ENCODE measurements around the gene ZNF664. TPM values are rescaled to one million over a fixed set of nuclear protein-coding genes. Genes with fewer than 3 reads are reported as not detected.

The ZNF664 gene
- total RNA-seq, 2 experiments from 2014 or later = 45.6 to 59.8 TPM

- H3K9me3 ChIP-seq (ENCODE audit: low read length) = no peaks in the 10 kb centered on the region
- H4K20me1 ChIP-seq (ENCODE audit: insufficient read depth, low read length) = no peaks in the 10 kb centered on the region
- no peak overlapping the region for H3K4me2 ChIP-seq (ENCODE audit: low read length)
- H3K79me2 ChIP-seq (ENCODE audit: insufficient read depth, low read depth, low read length) = no peaks in the 10 kb centered on the region
- H2AFZ ChIP-seq (ENCODE audit: low read length) = no peak overlapping the region
- BruUV-seq (replicated peaks) = no TSS peak
- no peak for DNase-seq (ENCODE audit: low spot score)
- no peaks in the 10 kb centered on the region for H3K4me1 ChIP-seq (ENCODE audit: insufficient read depth, low read length, poor library complexity, severe bottlenecking)
- no peaks in the 10 kb centered on the region for H3K36me3 ChIP-seq (ENCODE audit: insufficient read depth, low read length)
- no peak overlapping the region for H3K4me3 ChIP-seq (ENCODE audit: low read depth, low read length, poor library complexity, severe bottlenecking)
- ChIA-PET CTCF (ENCODE audit: unreplicated experiment) (no interaction called here), POLR2A (interaction anchor here (1.0 kb wide), 1 partner anchor 11 kb away, joined by 3 read pairs; no protein-coding TSS in a partner anchor)
- TF ChIP-seq CTCF (conservative IDR thresholded peaks at IDR 0.05; ENCODE audit: low read length) (no peak), EZH2phosphoT487 (IDR thresholded peaks at IDR 0.05; ENCODE audit: borderline replicate concordance, low read depth, low read length) (no peak)
- intact Hi-C loops (cut with micrococcal nuclease; ENCODE audit: unreplicated experiment) = no loop called here
- H3K9me2 ChIP-seq (ENCODE audit: insufficient read depth, low read length) = no peaks in the 10 kb centered on the region
- no peak overlapping the region for H3K27ac ChIP-seq (ENCODE audit: low read depth, low read length, poor library complexity, severe bottlenecking)
Observed at GRCh38 chr12:123939716-123940626, 33.0 kb upstream of the ZNF664 start.

- Histone ChIP-seq H4K20me1 (ENCODE audit: insufficient read depth, low read length) (no peaks in the 10 kb centered on the region), H3K9me2 (ENCODE audit: insufficient read depth, low read length) (no peaks in the 10 kb centered on the region), H3K4me3 (ENCODE audit: low read depth, low read length, poor library complexity, severe bottlenecking) (no peak overlapping the region), H3K4me2 (ENCODE audit: low read length) (no peak overlapping the region), H2AFZ (ENCODE audit: low read length) (no peak overlapping the region), H3K27ac (ENCODE audit: low read depth, low read length, poor library complexity, severe bottlenecking) (no peak overlapping the region), H3K9me3 (ENCODE audit: low read length) (no peaks in the 10 kb centered on the region), H3K36me3 (ENCODE audit: insufficient read depth, low read length) (no peaks in the 10 kb centered on the region), H3K4me1 (ENCODE audit: insufficient read depth, low read length, poor library complexity, severe bottlenecking) (no peaks in the 10 kb centered on the region), H3K79me2 (ENCODE audit: insufficient read depth, low read depth, low read length) (no peaks in the 10 kb centered on the region)
- TF ChIP-seq EZH2phosphoT487 (IDR thresholded peaks at IDR 0.05; ENCODE audit: borderline replicate concordance, low read depth, low read length) (no peak), CTCF (conservative IDR thresholded peaks at IDR 0.05; ENCODE audit: low read length) (no peak)
- ChIA-PET POLR2A (no interaction called here), CTCF (ENCODE audit: unreplicated experiment) (no interaction called here)
- intact Hi-C loops (cut with micrococcal nuclease; ENCODE audit: unreplicated experiment) = no loop called here
- no TSS peak for BruUV-seq (replicated peaks)
- DNase-seq (ENCODE audit: low spot score) = no peak
Observed at GRCh38 chr12:123940627-123940966, 32.4 kb upstream of the ZNF664 start.

DNA sequence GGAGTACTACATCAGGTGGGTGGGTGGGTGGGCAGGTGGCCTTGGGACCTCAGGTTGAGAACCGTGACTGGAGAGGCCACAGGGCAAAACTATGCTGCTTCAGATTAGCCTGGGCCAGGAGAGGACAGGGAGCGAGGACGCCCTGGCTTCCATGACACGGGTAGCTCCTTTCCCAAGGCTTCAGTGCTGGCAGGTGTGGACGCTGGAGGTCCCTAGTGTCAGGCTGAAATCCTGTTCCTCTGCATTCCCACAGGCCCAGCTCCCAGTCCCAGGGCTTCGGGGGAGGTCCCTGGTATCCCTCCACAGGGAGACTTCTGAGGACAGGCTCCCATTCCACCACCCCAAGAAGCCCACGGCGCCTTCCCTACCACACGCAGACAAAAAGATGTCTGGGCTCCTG lies 32.0 kb upstream of the ZNF664 start:
- no peak for DNase-seq (ENCODE audit: low spot score)
- Histone ChIP-seq H3K9me2 (ENCODE audit: insufficient read depth, low read length) (no peaks in the 10 kb centered on the region), H4K20me1 (ENCODE audit: insufficient read depth, low read length) (no peaks in the 10 kb centered on the region), H3K36me3 (ENCODE audit: insufficient read depth, low read length) (no peaks in the 10 kb centered on the region), H3K4me1 (ENCODE audit: insufficient read depth, low read length, poor library complexity, severe bottlenecking) (no peaks in the 10 kb centered on the region), H3K79me2 (ENCODE audit: insufficient read depth, low read depth, low read length) (no peaks in the 10 kb centered on the region), H3K27ac (ENCODE audit: low read depth, low read length, poor library complexity, severe bottlenecking) (no peak overlapping the region), H3K4me3 (ENCODE audit: low read depth, low read length, poor library complexity, severe bottlenecking) (no peak overlapping the region), H2AFZ (ENCODE audit: low read length) (no peak overlapping the region), H3K4me2 (ENCODE audit: low read length) (no peak overlapping the region), H3K9me3 (ENCODE audit: low read length) (no peaks in the 10 kb centered on the region)
- no TSS peak for BruUV-seq (replicated peaks)
- intact Hi-C loops (cut with micrococcal nuclease; ENCODE audit: unreplicated experiment) = no loop called here
- CTCF ChIA-PET (ENCODE audit: unreplicated experiment) = interaction anchor here (0.6 kb wide), 1 partner anchor 730 kb away, joined by 3 read pairs; no protein-coding TSS in a partner anchor
- POLR2A ChIA-PET = no interaction called here
- no peak for TF ChIP-seq CTCF (conservative IDR thresholded peaks at IDR 0.05; ENCODE audit: low read length)
